DOHH2 (cell line): Measurements from ENCODE around the gene TAS2R19.

Source experiments
- EZH2phosphoT487 ChIP-seq: fragments of 200-600 bp; sonication (generic); IDR thresholded peaks from 2 replicates; pipeline ENCODE4 v1.6.1; 2017; ENCODE audit warnings: borderline replicate concordance, mild to moderate bottlenecking, antibody characterized with exemption, low read length, moderate library complexity, mixed read lengths
- TF ChIP-seq, protein P1 (sequence below): fragments of 200-600 bp; sonication (generic); IDR thresholded peaks from one replicate; pipeline ENCODE4 v1.5.1; 2014; ENCODE audit warnings: antibody characterized with exemption, mild to moderate bottlenecking, low read depth, low read length; ENCODE audit not compliant: poor library complexity, severe bottlenecking

DNA sequence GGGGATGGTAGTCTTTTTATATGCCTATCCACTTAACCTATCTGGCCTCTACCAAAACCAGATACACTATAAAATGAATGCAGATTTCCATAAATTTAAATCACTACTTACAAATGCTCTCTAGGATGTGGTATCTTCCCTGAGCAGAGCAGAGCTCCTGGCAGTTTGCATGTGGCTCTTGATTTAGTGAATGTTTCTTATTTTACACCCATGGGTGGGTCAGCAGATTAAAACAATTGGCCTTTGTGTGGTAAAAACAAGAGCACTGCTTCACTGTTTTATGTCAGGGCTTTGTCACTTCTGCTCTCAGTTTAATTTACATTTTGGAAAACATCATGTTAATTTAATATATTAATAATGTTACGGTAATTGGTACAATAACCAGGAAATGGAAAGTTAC is 5.5 kb downstream of the TAS2R19 start:
- TF ChIP-seq, protein P1, sequence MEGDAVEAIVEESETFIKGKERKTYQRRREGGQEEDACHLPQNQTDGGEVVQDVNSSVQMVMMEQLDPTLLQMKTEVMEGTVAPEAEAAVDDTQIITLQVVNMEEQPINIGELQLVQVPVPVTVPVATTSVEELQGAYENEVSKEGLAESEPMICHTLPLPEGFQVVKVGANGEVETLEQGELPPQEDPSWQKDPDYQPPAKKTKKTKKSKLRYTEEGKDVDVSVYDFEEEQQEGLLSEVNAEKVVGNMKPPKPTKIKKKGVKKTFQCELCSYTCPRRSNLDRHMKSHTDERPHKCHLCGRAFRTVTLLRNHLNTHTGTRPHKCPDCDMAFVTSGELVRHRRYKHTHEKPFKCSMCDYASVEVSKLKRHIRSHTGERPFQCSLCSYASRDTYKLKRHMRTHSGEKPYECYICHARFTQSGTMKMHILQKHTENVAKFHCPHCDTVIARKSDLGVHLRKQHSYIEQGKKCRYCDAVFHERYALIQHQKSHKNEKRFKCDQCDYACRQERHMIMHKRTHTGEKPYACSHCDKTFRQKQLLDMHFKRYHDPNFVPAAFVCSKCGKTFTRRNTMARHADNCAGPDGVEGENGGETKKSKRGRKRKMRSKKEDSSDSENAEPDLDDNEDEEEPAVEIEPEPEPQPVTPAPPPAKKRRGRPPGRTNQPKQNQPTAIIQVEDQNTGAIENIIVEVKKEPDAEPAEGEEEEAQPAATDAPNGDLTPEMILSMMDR = no peak
- TF ChIP-seq EZH2phosphoT487 = no peak
